ENCODE measurements around the gene B3GAT3. TPM values are rescaled to one million over a fixed set of nuclear protein-coding genes. Genes with fewer than 3 reads are reported as not detected.

Gene B3GAT3
- total RNA-seq, 1 donor from 2014 or later, result 93.8 TPM

- Mint-ChIP-seq H3K27me3 (ENCODE audit: insufficient read depth) (no peaks in the 10 kb centered on the region), H3K27ac (peak overlapping the region; percentile 37), H3K4me1 (ENCODE audit: low read depth) (peaks cover 43% of the 10 kb centered on the region), H3K36me3 (ENCODE audit: low read depth) (peaks cover 55% of the 10 kb centered on the region), H3K9me3 (no peaks in the 10 kb centered on the region), H3K4me3 (no peak overlapping the region)
- no peak for DNase-seq (ENCODE audit: low spot score)
- intact Hi-C loops (cut with micrococcal nuclease), result no loop called here
These were observed 55.5 kb downstream of the B3GAT3 start for GRCh38 chr11:62566247-62566646.

Other genes with a start within 250 kb of the B3GAT3 start
- not detected in 2 replicates for gene SCGB1A1, start 203.0 kb downstream of the B3GAT3 start, total RNA-seq
- gene AHNAK, start 75.2 kb downstream of the B3GAT3 start, total RNA-seq, result 96.5 and 97.2 TPM in 2 replicates
- 1,154 and 1,169 TPM in 2 replicates for gene EEF1G, start 48.1 kb downstream of the B3GAT3 start, total RNA-seq
- 38.7 and 40.7 TPM in 2 replicates for gene TUT1, start 30.5 kb downstream of the B3GAT3 start, total RNA-seq
- 224 and 230 TPM in 2 replicates for gene MTA2, start 20.1 kb downstream of the B3GAT3 start, total RNA-seq
- gene EML3, start 9.2 kb downstream of the B3GAT3 start, total RNA-seq, result 164 and 167 TPM in 2 replicates
- gene ROM1, start 8.7 kb downstream of the B3GAT3 start, total RNA-seq, result 2.5 and 3.2 TPM in 2 replicates
- gene GANAB, start 24.6 kb upstream of the B3GAT3 start, total RNA-seq, result 238 and 255 TPM in 2 replicates
- 39.2 and 40.4 TPM in 2 replicates for gene INTS5, start 31.3 kb upstream of the B3GAT3 start, total RNA-seq
- gene C11orf98, start 43.2 kb upstream of the B3GAT3 start, total RNA-seq, result 146 and 151 TPM in 2 replicates
- gene CSKMT, start 43.3 kb upstream of the B3GAT3 start, total RNA-seq, result 65.0 and 69.4 TPM in 2 replicates
- 8.9 and 11.4 TPM in 2 replicates for gene UQCC3, start 49.7 kb upstream of the B3GAT3 start, total RNA-seq
- gene LBHD1, start 50.3 kb upstream of the B3GAT3 start, total RNA-seq, result 23.4 and 24.3 TPM in 2 replicates
- gene UBXN1, start 57.1 kb upstream of the B3GAT3 start, total RNA-seq, result 125 and 128 TPM in 2 replicates
- gene LRRN4CL, start 67.5 kb upstream of the B3GAT3 start, total RNA-seq, result 0.17 and 0.26 TPM in 2 replicates
- gene BSCL2, start 85.4 kb upstream of the B3GAT3 start, total RNA-seq, result 34.0 and 34.6 TPM in 2 replicates
- not detected in 2 replicates for gene GNG3, start 85.7 kb upstream of the B3GAT3 start, total RNA-seq
- gene HNRNPUL2, start 105.5 kb upstream of the B3GAT3 start, total RNA-seq, result 53.0 and 55.2 TPM in 2 replicates
- gene TTC9C, start 106.5 kb upstream of the B3GAT3 start, total RNA-seq, result 36.4 and 38.0 TPM in 2 replicates
- gene ZBTB3, start 132.2 kb upstream of the B3GAT3 start, total RNA-seq, result 8.7 and 9.1 TPM in 2 replicates
- 145 and 148 TPM in 2 replicates for gene POLR2G, start 139.6 kb upstream of the B3GAT3 start, total RNA-seq
- gene TAF6L, start 149.4 kb upstream of the B3GAT3 start, total RNA-seq, result 19.4 and 20.7 TPM in 2 replicates
- gene TMEM179B, start 165.4 kb upstream of the B3GAT3 start, total RNA-seq, result 40.6 and 43.0 TPM in 2 replicates
- gene TMEM223, start 170.0 kb upstream of the B3GAT3 start, total RNA-seq, result 14.3 and 16.0 TPM in 2 replicates
- 155 and 158 TPM in 2 replicates for gene NXF1, start 183.5 kb upstream of the B3GAT3 start, total RNA-seq
- 34.2 and 39.9 TPM in 2 replicates for gene STX5, start 210.1 kb upstream of the B3GAT3 start, total RNA-seq
- gene TEX54, start 210.9 kb upstream of the B3GAT3 start, total RNA-seq, result 1.2 and 1.3 TPM in 2 replicates
- 156 and 161 TPM in 2 replicates for gene WDR74, start 217.6 kb upstream of the B3GAT3 start, total RNA-seq

Data from activated T-helper 1 cell treated with anti-CD3 and anti-CD28 coated beads, Interleukin-12 subunit alpha, Interleukin-12 subunit beta, Interleukin-2, Interleukin-4 antibody, amounts not matched to agents 30 ng/mL and 10 ng/mL and 1 ng/mL, durations not matched to agents 14 hours and 24 hours and 36 hours (primary cell).